ENCODE measurements around the gene CDH13. TPM values are rescaled to one million over a fixed set of nuclear protein-coding genes. Genes with fewer than 3 reads are reported as not detected.

The CDH13 gene
- total and polyA plus RNA-seq, 12 donors, result 0.86 to 30.6 (median 2.4) TPM

DNA sequence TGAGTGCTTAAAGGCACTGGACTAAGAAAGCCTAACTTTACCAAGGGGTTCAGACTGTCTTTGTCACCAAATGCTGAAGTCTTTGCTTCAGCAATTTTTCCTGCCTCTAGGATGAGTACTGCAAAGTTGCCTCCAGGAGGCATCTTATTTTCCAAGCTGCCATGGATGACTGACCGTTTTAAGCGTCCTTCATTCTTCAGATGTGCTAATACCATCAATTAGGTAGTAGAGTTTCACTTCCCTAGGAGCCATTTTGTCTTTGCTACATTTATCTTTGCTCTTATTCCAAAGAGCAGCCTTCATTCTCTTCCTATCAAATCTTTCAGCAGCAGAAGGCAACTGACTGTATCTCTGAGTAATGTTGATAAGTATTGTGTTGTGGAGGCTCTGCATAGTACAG, 440.1 kb downstream of the CDH13 start:
- H3K27me3 ChIP-seq, result peaks cover 3% of the 10 kb centered on the region
- DNase-seq, result no peak
- intact Hi-C loops (cut with DNase I), result no loop called here
- H3K36me3 ChIP-seq (replicated peaks in 1 of 2), result no peaks in the 10 kb centered on the region
- no peak for TF ChIP-seq POLR2A (IDR thresholded peaks at IDR 0.05)
- TF ChIP-seq, protein P1, sequence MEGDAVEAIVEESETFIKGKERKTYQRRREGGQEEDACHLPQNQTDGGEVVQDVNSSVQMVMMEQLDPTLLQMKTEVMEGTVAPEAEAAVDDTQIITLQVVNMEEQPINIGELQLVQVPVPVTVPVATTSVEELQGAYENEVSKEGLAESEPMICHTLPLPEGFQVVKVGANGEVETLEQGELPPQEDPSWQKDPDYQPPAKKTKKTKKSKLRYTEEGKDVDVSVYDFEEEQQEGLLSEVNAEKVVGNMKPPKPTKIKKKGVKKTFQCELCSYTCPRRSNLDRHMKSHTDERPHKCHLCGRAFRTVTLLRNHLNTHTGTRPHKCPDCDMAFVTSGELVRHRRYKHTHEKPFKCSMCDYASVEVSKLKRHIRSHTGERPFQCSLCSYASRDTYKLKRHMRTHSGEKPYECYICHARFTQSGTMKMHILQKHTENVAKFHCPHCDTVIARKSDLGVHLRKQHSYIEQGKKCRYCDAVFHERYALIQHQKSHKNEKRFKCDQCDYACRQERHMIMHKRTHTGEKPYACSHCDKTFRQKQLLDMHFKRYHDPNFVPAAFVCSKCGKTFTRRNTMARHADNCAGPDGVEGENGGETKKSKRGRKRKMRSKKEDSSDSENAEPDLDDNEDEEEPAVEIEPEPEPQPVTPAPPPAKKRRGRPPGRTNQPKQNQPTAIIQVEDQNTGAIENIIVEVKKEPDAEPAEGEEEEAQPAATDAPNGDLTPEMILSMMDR (IDR thresholded peaks at IDR 0.05), result no peak
- 61 to 82% (median 67%) methylated on average over 2 of the region's 2 CpGs for WGBS, 4 donors
- H3K9me3 ChIP-seq (replicated peaks in 1 of 3), result no peaks in the 10 kb centered on the region
- no peak overlapping the region for H3K27ac ChIP-seq
- no peak overlapping the region for H3K4me3 ChIP-seq
- H3K4me1 ChIP-seq (replicated peaks in 1 of 2), result no peaks in the 10 kb centered on the region

DNA sequence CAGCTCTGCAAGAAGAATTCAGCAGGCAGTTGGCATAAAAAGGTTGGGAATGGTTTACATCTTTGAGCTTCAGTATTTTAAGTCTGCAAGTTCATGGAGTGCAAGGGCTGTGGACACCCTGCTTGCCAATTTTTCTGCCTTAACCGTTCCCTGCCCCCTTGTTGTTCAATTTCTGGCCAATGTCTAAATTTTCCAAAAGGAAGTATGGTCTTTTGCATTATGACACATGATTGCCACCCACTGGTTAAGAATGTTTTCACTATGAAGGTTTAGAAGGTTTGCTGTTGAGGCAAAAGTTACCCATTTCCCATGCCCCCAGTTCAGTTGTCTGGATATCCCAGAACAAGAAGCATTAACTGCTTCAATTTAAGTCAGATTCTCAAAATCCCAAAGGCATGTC, 441.9 kb downstream of the CDH13 start:
- intact Hi-C loops (cut with DNase I), result no loop called here

DNA sequence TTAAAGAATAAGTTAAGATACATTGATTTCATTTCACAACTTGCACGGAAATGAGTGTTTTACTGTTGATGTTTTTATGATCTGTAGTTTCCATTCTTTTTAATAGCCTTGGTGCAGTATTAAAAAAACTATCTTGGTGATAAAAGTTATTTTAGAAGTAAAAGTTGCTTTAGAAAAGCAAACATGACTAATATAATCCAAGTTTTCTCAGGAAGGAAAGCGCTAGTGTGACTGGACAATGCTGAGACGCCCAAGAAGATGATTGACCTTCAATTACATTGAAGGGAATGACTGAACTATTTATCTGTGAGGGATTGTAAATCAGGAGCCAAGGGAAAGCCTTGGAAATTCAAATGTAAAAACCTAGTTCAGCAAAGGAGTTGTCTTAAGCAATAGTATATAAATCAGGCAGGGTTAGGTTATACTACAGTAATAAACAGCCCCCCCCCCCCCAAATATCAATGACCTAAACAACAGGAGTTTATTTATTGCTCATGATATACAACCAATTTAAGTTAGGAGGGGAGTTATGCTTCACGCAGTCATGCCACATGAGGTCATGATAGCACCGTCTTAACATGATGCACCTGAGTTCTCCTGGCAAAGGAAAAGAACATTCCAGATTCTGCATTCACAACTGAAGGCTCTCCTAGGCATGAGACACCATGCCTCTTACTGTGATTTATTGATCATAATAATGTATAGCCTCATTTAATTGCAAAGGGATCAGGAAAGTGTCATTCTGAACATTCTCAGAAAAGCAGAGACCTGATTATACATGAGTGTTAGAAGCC, 443.8 kb downstream of the CDH13 start:
- peaks cover 10% of the 10 kb centered on the region for H3K27me3 ChIP-seq
- no peak overlapping the region for H3K27ac ChIP-seq
- no peak for DNase-seq
- intact Hi-C loops (cut with DNase I), result no loop called here
- 51 to 63% (median 60%) methylated on average over 5 of the region's 5 CpGs for WGBS, 4 donors
- TF ChIP-seq, protein P1 (IDR thresholded peaks at IDR 0.05), result no peak
- no peak for TF ChIP-seq POLR2A (IDR thresholded peaks at IDR 0.05)
- H3K36me3 ChIP-seq (replicated peaks in 1 of 2), result no peaks in the 10 kb centered on the region
- H3K4me1 ChIP-seq (replicated peaks in 1 of 2), result no peaks in the 10 kb centered on the region
- no peaks in the 10 kb centered on the region for H3K9me3 ChIP-seq (replicated peaks in 1 of 3)
- H3K4me3 ChIP-seq, result no peak overlapping the region

More for the DNA sequence above, 441.9 kb downstream of the CDH13 start:
- H3K36me3 ChIP-seq (replicated peaks in 1 of 2), result no peaks in the 10 kb centered on the region
- DNase-seq, result no peak
- no peaks in the 10 kb centered on the region for H3K9me3 ChIP-seq (replicated peaks in 1 of 3)
- no peak for TF ChIP-seq POLR2A (IDR thresholded peaks at IDR 0.05)
- TF ChIP-seq, protein P1 (IDR thresholded peaks at IDR 0.05), result peak in 3 of 6 experiments; percentile 21 to 28 (median 26)
- no peak overlapping the region for H3K4me3 ChIP-seq
- 23 to 29% (median 25%) methylated on average over 1 of the region's 1 CpG for WGBS, 4 donors
- H3K4me1 ChIP-seq (replicated peaks in 1 of 2), result no peaks in the 10 kb centered on the region
- no peak overlapping the region for H3K27ac ChIP-seq
- H3K27me3 ChIP-seq, result peaks cover 5% of the 10 kb centered on the region

DNA sequence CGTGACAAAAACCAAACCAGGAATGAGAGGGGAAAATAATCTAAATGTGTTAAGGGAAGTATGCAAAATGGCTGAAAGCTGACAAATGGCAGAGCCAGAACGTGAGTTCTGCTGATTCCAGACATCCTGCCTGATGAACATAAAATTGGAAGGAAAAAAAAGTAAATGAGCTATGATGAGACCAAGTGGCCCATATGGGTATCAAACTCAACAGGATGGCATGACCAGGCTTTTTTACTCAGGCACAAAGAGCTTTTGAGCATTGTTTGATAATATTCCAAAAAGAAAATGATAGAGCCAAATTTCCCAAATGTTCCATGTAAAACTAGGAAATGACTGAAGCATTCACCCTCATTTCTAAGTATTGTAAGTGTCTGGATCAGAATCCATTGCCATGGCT, 449.2 kb downstream of the CDH13 start:
- H3K4me3 ChIP-seq, result no peak overlapping the region
- 47 to 74% (median 64%) methylated on average over 2 of the region's 2 CpGs for WGBS, 4 donors
- H3K4me1 ChIP-seq (replicated peaks in 1 of 2), result no peaks in the 10 kb centered on the region
- H3K27me3 ChIP-seq, result peaks cover 10% of the 10 kb centered on the region
- no peak for TF ChIP-seq POLR2A (IDR thresholded peaks at IDR 0.05)
- TF ChIP-seq, protein P1 (IDR thresholded peaks at IDR 0.05), result no peak
- intact Hi-C loops (cut with DNase I), result no loop called here
- DNase-seq, result no peak
- no peaks in the 10 kb centered on the region for H3K9me3 ChIP-seq (replicated peaks in 1 of 3)
- H3K36me3 ChIP-seq (replicated peaks in 1 of 2), result no peaks in the 10 kb centered on the region
- no peak overlapping the region for H3K27ac ChIP-seq

Data from adrenal gland (tissue), 12 donors.